Astrocyte (in vitro differentiated cells and primary cell): ENCODE data around the gene GTPBP6.

Experiments
- EZH2 ChIP-seq: IDR thresholded peaks from 2 replicates; pipeline ENCODE4 v1.6.1; 2012; ENCODE audit warnings: mild to moderate bottlenecking, low read length, inconsistent platforms; ENCODE audit not compliant: insufficient read depth
- TF ChIP-seq, protein P1 (sequence below): IDR thresholded peaks from 2 replicates; pipeline ENCODE4 v1.5.1; 2011; ENCODE audit warnings: low read depth, mild to moderate bottlenecking, inconsistent platforms, low read length, moderate library complexity; ENCODE audit not compliant: insufficient read depth

DNA sequence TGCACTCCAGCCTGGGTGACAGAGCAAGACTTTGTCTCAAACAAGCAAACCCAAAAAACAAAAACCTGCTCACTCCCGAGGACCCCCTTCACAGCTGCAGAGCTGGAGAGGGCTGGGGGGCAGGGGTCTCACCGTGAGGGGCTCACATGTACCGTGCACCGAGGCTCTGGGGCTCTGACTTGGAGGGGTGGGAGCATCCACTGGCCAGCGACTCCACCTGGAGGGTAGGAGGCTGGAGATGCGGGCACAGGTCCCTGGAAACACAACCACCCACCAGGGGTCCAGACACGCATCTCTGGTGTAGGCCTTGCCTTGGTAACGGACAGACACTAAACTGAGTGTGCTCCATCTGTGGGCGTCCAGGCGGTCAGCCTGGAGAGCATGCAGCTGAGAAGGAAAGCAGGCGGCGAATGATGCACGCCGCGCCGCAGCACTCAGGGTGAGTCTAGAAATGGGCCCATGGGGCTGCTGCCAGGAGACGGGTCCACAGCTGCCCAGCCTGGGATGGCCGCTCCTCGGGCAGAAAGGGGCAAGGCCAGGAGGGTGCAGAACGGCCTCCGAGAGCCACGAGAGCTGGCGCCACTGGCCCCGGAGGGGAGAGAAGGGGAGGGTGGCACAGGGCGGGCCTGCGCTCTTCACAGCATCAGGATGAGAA is 42.0 kb upstream of the GTPBP6 start:
- TF ChIP-seq, protein P1, sequence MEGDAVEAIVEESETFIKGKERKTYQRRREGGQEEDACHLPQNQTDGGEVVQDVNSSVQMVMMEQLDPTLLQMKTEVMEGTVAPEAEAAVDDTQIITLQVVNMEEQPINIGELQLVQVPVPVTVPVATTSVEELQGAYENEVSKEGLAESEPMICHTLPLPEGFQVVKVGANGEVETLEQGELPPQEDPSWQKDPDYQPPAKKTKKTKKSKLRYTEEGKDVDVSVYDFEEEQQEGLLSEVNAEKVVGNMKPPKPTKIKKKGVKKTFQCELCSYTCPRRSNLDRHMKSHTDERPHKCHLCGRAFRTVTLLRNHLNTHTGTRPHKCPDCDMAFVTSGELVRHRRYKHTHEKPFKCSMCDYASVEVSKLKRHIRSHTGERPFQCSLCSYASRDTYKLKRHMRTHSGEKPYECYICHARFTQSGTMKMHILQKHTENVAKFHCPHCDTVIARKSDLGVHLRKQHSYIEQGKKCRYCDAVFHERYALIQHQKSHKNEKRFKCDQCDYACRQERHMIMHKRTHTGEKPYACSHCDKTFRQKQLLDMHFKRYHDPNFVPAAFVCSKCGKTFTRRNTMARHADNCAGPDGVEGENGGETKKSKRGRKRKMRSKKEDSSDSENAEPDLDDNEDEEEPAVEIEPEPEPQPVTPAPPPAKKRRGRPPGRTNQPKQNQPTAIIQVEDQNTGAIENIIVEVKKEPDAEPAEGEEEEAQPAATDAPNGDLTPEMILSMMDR: no peak
- TF ChIP-seq EZH2: no peak
